Keratinocyte (primary cell): ENCODE results near the gene DIP2C. TPM values are rescaled to one million over a fixed set of nuclear protein-coding genes. Genes with fewer than 3 reads are reported as not detected.

ENCODE experiments used
- DNase-seq: peaks from one replicate; pipeline ENCODE4 v3.0.0-alpha.2; 2011; ENCODE audit warnings: low read depth, missing footprints, low spot score
- FAIRE-seq: peaks from 2 replicates; lab custom pipeline; 2011; peaks lifted over from hg19 to GRCh38; lab: Jason Lieb, UNC
- H2AFZ ChIP-seq: 2 replicates; pipeline ENCODE4 v1.6.0; 2012; ENCODE audit warnings: low read length, control low read depth, inconsistent platforms; ENCODE audit not compliant: control insufficient read depth
- H3K27ac ChIP-seq: 2 replicates; pipeline ENCODE4 v1.5.1; 2011; ENCODE audit warnings: low read length; ENCODE audit not compliant: control insufficient read depth, insufficient read depth
- H3K27me3 ChIP-seq: 3 replicates; pipeline ENCODE4 v1.6.0; 2011; ENCODE audit warnings: low read length; ENCODE audit not compliant: control insufficient read depth, insufficient read depth; ENCODE audit errors: extremely low read depth
- H3K36me3 ChIP-seq, 2 experiments: 2 replicates in 1 of 2; 3 replicates in 1 of 2; pipeline ENCODE4 v1.5.1; 2011; ENCODE audit warnings: low read length in 2 of 2, mild to moderate bottlenecking in 1 of 2; ENCODE audit not compliant: control insufficient read depth in 2 of 2, insufficient read depth in 2 of 2; ENCODE audit errors: extremely low read depth in 1 of 2
- H3K4me1 ChIP-seq: 3 replicates; pipeline ENCODE4 v1.5.1; 2011; ENCODE audit warnings: low read length; ENCODE audit not compliant: control insufficient read depth, insufficient read depth; ENCODE audit errors: extremely low read depth
- H3K4me2 ChIP-seq: 3 replicates; pipeline ENCODE4 v1.6.0; 2011; ENCODE audit warnings: low read depth, low read length; ENCODE audit not compliant: control insufficient read depth, insufficient read depth; ENCODE audit errors: extremely low read depth
- H3K4me3 ChIP-seq, 3 experiments: fragments of 200-600 bp in 1 of 3; sonication (generic) in 1 of 3; 2 replicates in 2 of 3; 3 replicates in 1 of 3; pipeline ENCODE4 v1.5.1; 2011 to 2016; ENCODE audit warnings: low read length in 3 of 3, mild to moderate bottlenecking in 3 of 3, control low read depth in 2 of 3, inconsistent platforms in 1 of 3, low read depth in 1 of 3, mixed read lengths in 1 of 3, mixed run types in 1 of 3, moderate library complexity in 1 of 3; ENCODE audit not compliant: control insufficient read depth in 2 of 3, insufficient read depth in 2 of 3; ENCODE audit errors: extremely low read depth in 1 of 3
- H3K79me2 ChIP-seq: 2 replicates; pipeline ENCODE4 v1.6.0; 2012; ENCODE audit warnings: low read length; ENCODE audit not compliant: control insufficient read depth, insufficient read depth
- H3K9ac ChIP-seq: 3 replicates; pipeline ENCODE4 v1.6.0; 2011; ENCODE audit warnings: low read length; ENCODE audit not compliant: control insufficient read depth, insufficient read depth; ENCODE audit errors: extremely low read depth
- H3K9me1 ChIP-seq: 3 replicates; pipeline ENCODE4 v1.6.0; 2011; ENCODE audit warnings: low read length; ENCODE audit not compliant: control insufficient read depth, insufficient read depth; ENCODE audit errors: extremely low read depth
- H3K9me3 ChIP-seq: 2 replicates; pipeline ENCODE4 v1.5.1; 2012; ENCODE audit warnings: low read depth, low read length; ENCODE audit not compliant: control insufficient read depth
- H4K20me1 ChIP-seq: 3 replicates; pipeline ENCODE4 v1.6.0; 2011; ENCODE audit warnings: low read length; ENCODE audit not compliant: control insufficient read depth, insufficient read depth; ENCODE audit errors: extremely low read depth
- EZH2 ChIP-seq: IDR thresholded peaks from one replicate; pipeline ENCODE4 v1.6.1; 2012; ENCODE audit warnings: inconsistent platforms, mild to moderate bottlenecking, low read length, moderate library complexity
- dilution Hi-C: fragments of 300-500 bp; cut with MboI; formaldehyde crosslinking; loops from one replicate; pipeline ENCODE4 v1.7.0; 2020; ENCODE audit warnings: low sequenced_read_pairs; ENCODE audit not compliant: extremely low pct_ligation_motif_present
- polyA plus RNA-seq, 5 experiments: library from polyadenylated mRNA; depleted of rRNA in 3 of 5; stranded (reverse) in 3 of 5; stranded (forward) in 1 of 5; unstranded in 1 of 5; fragments of >200 nt; gene quantifications; 1 replicate in 1 of 5; 2 replicates in 3 of 5; 3 replicates in 1 of 5; pipeline versions ENCODE4 v1.2.1 to v1.2.3, GENCODE V29; 2011 to 2012; ENCODE audit warnings: missing spikeins in 2 of 5, low read depth in 1 of 5, low replicate concordance in 1 of 5
- TF ChIP-seq, protein P1 (sequence below), 3 experiments: IDR thresholded peaks in 1 of 3; conservative IDR thresholded peaks in 1 of 3; optimal IDR thresholded peaks in 1 of 3; 2 replicates in 2 of 3; 3 replicates in 1 of 3; pipeline versions ENCODE3 to v1.5.1; 2011; ENCODE audit warnings: low read length in 3 of 3, mild to moderate bottlenecking in 3 of 3, moderate library complexity in 2 of 3, control low read depth in 1 of 3, inconsistent platforms in 1 of 3; ENCODE audit not compliant: insufficient read depth in 2 of 3; ENCODE audit errors: extremely low read depth in 1 of 3

Gene DIP2C
- polyA plus RNA-seq, 1 donor (not counting 4 experiments of a cell fraction or from before 2014, with no cell fraction given): 1.3 TPM

- H3K9ac ChIP-seq: no peak overlapping the region
- H3K4me1 ChIP-seq: no peaks in the 10 kb centered on the region
- H4K20me1 ChIP-seq: no peaks in the 10 kb centered on the region
- H3K4me2 ChIP-seq: no peak overlapping the region
- no peak for TF ChIP-seq EZH2
- TF ChIP-seq, protein P1, sequence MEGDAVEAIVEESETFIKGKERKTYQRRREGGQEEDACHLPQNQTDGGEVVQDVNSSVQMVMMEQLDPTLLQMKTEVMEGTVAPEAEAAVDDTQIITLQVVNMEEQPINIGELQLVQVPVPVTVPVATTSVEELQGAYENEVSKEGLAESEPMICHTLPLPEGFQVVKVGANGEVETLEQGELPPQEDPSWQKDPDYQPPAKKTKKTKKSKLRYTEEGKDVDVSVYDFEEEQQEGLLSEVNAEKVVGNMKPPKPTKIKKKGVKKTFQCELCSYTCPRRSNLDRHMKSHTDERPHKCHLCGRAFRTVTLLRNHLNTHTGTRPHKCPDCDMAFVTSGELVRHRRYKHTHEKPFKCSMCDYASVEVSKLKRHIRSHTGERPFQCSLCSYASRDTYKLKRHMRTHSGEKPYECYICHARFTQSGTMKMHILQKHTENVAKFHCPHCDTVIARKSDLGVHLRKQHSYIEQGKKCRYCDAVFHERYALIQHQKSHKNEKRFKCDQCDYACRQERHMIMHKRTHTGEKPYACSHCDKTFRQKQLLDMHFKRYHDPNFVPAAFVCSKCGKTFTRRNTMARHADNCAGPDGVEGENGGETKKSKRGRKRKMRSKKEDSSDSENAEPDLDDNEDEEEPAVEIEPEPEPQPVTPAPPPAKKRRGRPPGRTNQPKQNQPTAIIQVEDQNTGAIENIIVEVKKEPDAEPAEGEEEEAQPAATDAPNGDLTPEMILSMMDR (optimal IDR thresholded peaks at IDR 0.05 in 1 of 3, IDR thresholded peaks at IDR 0.05 in 1 of 3, conservative IDR thresholded peaks at IDR 0.05 in 1 of 3; ENCODE audit: extremely low read depth in 1 of 3, insufficient read depth in 2 of 3, low read length in 3 of 3): no peak
- H3K79me2 ChIP-seq: peaks cover 6% of the 10 kb centered on the region
- H3K27ac ChIP-seq: no peak overlapping the region
- DNase-seq (no peak), FAIRE-seq (no peak)
- dilution Hi-C loops: no loop called here
- peaks cover 6% of the 10 kb centered on the region for H3K9me3 ChIP-seq
- no peaks in the 10 kb centered on the region for H3K36me3 ChIP-seq
- no peaks in the 10 kb centered on the region for H3K27me3 ChIP-seq
- no peaks in the 10 kb centered on the region for H3K9me1 ChIP-seq
- no peak overlapping the region for H3K4me3 ChIP-seq
- no peak overlapping the region for H2AFZ ChIP-seq
Observed at GRCh38 chr10:672203-672602, 17.3 kb downstream of the DIP2C start.

DNA sequence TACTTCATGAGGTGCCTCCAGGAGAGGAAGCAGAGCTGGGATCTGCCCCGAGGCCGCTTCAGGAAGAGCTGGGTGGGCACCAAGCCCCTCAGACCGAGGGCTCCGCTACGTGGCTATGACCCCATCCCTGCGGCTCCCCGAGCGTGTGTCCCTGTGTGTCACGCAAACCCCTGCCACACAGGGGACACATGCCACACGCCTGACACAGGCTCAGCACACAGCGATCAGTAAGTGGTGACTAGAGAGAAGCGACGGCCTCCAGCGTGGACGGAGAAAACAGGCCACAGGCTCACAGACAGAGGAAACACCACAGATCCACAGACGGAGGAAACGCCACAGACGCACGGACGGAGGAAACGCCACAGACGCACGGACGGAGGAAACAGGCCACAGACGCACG, 18.5 kb downstream of the DIP2C start:
- Histone ChIP-seq H3K27ac (no peak overlapping the region), H3K9me1 (no peaks in the 10 kb centered on the region), H3K4me3 (no peak overlapping the region), H3K27me3 (no peaks in the 10 kb centered on the region), H3K36me3 (no peaks in the 10 kb centered on the region), H3K4me1 (no peaks in the 10 kb centered on the region), H2AFZ (no peak overlapping the region), H3K79me2 (peaks cover 6% of the 10 kb centered on the region), H3K9me3 (peaks cover 6% of the 10 kb centered on the region), H3K9ac (no peak overlapping the region), H4K20me1 (no peaks in the 10 kb centered on the region), H3K4me2 (no peak overlapping the region)
- dilution Hi-C loops: no loop called here
- no peak for FAIRE-seq
- DNase-seq: no peak
- TF ChIP-seq, protein P1 (optimal IDR thresholded peaks at IDR 0.05 in 1 of 3, IDR thresholded peaks at IDR 0.05 in 1 of 3, conservative IDR thresholded peaks at IDR 0.05 in 1 of 3; ENCODE audit: extremely low read depth in 1 of 3, insufficient read depth in 2 of 3, low read length in 3 of 3): no peak
- TF ChIP-seq EZH2: no peak
